ENCODE data around the gene TNIK. TPM values are rescaled to one million over a fixed set of nuclear protein-coding genes. Genes with fewer than 3 reads are reported as not detected.

The TNIK gene
- total RNA-seq, 1 experiment from 2014 or later: 5.5 TPM

DNA sequence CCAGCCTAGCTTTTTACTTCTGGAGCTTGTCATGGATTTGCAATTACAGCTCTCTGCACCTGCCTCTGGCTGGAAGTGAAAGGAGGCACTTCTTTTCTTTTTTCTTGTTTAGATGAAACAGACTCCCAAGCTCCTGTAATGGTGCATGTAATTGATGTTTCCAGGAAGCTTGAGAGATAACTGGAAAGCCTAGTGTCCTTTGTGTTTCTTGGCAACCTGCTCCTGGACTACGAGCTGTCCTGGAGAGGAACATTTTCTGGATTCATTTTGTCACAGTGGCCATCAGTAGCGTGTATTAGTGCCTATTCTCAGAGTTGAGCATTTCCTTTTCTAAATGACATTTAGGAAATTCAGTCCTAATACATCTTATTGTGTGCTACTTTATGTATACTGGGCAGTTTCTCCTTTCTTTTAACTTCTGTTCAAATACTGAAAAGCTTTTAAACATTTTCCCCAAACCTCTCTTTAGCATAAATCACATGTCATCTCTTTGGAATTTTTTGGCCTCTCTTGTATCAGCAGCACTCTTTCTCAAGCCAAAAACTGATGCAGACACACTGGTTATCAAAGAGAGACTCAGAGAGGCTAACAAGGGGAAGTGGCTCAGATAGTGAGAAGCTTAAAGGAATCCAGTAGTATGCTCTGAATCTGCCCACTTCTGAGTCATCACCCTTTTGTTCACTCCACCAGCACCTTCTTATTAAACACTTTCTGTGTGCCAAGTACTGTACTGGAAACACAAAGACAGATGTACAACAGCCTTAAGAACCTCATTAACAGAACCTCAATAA is 371.0 kb downstream of the TNIK start:
- DNase-seq (ENCODE audit: low spot score): peak; percentile 58

GRCh38 chr3:171088496-171088895 is 371.7 kb downstream of the TNIK start:
- no peak for DNase-seq (ENCODE audit: low spot score)

- no peak for DNase-seq (ENCODE audit: low spot score)
Measured at GRCh38 chr3:171086914-171087313, 373.3 kb downstream of the TNIK start.

DNA sequence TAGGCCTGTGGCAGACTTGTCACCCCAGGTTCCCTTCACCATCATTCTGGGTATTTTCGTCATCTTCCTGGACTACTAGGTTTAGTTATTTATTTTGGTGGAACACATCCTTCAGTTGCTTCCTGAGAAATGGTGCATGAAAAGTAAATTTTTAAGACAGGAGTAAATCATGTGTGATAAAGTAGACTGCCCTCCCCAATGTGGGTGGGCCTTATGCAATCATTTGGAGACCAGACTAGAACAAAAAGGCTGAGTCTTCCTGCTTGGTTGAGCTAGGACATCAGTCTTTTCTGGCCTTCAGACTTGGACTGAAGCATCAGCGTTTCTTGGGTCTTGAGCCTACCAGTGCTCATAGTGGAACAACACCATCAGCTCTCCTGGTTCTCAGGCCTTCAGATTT is 382.9 kb downstream of the TNIK start:
- DNase-seq (ENCODE audit: low spot score): no peak

DNA sequence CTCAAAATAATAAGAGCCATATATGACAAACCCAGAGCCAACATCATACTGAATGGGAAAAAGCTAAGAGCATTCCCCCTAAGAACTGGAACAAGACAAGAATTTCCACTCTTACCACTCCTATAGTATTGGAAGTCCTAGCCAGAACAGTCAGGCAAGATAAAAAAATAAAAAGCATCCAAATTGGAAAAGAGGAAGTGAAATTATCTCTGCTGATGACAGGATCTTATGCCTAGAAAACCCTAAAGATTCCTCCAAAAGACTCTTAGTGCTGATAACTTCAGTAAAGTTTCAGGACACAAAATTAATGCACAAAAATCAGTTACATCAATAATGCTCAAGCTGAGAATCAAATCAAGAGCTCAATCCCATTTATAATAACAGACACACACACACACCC is 387.8 kb downstream of the TNIK start:
- no peak for DNase-seq (ENCODE audit: low spot score)

GRCh38 chr3:171068658-171069057 is 391.5 kb downstream of the TNIK start:
- no peak for DNase-seq (ENCODE audit: low spot score)

GRCh38 chr3:171066206-171066605 is 394.0 kb downstream of the TNIK start:
- no peak for DNase-seq (ENCODE audit: low spot score)

DNA sequence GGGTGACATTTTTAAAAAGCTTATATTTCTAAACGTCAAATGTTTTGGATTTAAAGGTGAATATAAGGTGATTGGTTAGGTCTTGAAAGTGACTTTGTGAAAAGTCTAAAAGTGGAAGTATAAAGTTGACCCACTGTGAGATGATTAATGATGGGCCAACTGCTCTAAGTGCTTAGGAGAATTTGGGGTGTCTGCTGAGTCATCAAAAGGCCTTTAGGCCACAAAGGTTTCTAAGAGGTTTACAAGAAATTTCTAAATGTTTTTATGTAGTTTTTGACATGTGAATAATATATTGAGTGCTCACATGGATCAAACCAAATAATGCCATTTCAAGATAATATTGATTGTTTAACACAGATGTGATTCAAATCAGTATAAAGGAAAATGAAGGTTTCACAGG is 394.5 kb downstream of the TNIK start:
- no peak for DNase-seq (ENCODE audit: low spot score)

- DNase-seq (ENCODE audit: low spot score): no peak
Measured at GRCh38 chr3:171064461-171064860, 395.7 kb downstream of the TNIK start.

GRCh38 chr3:171061749-171062148 is 398.5 kb downstream of the TNIK start:
- no peak for DNase-seq (ENCODE audit: low spot score)

DNA sequence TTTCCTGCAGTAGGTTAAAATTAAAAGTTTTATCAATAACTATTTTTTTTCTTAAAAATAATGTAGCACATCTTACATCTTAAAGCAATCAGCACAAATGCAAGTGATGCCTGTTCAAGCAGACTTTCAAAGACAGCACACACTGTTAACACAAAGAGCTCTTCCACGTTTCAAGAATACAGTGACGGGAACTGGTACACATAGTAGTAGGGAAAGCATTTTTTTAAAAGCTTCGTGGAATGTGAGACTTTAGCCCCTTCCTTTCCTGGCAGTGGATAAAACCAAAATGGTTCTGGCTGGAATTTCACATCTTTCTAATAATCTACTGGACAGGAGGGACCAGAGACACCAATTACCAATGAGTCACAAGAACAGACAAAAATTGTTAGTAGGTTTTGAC is 400.2 kb downstream of the TNIK start:
- DNase-seq (ENCODE audit: low spot score): no peak

GRCh38 chr3:171058873-171059603 is 401.2 kb downstream of the TNIK start:
- no peak for DNase-seq (ENCODE audit: low spot score)

GRCh38 chr3:171058058-171058457 is 402.1 kb downstream of the TNIK start:
- DNase-seq (ENCODE audit: low spot score): no peak

DNA sequence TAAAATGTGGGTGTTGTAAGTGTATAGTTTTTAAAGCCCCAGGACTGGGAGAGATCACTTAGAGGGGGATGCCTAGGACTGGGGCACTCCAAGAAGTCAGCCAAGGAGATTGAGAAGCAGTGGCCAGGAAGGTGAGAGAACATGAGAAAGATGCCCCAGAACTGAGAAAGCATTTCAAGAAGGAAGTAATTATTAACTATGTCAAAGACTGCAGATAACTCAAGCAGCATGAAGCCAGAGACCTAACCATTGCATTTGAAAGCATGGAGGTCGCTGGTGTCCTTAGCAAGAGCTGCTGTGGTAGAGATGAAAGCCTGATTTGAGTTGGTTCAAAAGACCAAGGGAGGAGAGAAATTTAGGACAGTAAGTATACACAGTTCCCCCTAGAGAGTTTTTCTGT is 403.1 kb downstream of the TNIK start:
- DNase-seq (ENCODE audit: low spot score): no peak

DNA sequence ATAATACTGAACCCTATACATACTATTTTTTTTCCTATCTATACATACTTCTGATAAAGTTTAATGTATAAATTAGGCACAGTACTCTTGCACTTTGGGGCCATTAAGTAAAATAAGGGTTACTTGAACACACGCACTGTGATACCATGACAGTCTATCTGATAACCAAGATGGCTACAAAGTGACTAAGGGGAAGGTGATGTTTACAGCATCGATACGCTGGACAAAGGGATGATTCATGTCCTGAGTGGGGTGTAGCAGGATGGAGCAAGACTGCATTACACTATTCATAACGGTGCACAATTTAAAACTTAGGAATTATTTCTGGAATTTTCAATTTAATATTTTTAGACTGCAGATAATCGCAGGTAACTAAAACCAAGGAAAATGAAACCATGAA is 403.7 kb downstream of the TNIK start:
- no peak for DNase-seq (ENCODE audit: low spot score)

- no peak for DNase-seq (ENCODE audit: low spot score)
Measured at GRCh38 chr3:171055336-171056178, 404.6 kb downstream of the TNIK start.

DNA sequence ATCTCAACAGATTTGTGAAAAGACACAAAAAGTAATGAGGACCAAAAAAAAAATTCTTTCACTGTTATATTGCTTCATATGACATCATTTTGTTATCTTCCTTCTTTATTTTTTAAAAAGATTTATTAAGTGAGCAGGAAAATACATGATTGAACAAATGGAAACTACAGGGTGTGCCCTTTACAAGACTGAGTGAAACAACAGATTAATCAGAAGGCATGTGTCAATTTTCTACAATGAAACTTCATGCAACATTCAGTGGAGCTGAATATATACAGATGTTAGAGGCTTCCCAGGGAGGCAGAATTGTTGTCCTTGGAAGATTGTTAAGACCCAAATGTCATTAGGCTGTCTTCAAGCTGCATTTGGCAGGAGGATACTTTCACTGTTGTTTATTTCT is 405.3 kb downstream of the TNIK start:
- no peak for DNase-seq (ENCODE audit: low spot score)

DNA sequence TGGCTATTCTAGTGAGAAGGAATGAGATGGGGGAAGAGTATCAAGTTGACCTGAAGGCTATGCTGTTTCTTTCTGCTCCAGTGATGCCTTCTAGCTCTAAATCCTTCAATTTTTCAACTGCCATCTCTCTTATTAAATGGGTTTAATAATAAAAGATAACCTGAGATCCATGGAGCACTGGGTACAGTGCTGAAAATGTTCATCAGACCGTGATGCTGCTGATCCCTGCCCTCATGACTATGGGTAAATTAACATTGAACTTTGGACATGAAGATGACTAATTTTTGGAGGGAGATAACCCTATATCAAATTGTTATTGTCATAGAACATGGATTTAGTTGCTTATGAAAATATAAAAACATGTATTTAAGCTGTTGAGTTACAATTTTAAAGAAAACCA is 406.0 kb downstream of the TNIK start:
- DNase-seq (ENCODE audit: low spot score): no peak

DNA sequence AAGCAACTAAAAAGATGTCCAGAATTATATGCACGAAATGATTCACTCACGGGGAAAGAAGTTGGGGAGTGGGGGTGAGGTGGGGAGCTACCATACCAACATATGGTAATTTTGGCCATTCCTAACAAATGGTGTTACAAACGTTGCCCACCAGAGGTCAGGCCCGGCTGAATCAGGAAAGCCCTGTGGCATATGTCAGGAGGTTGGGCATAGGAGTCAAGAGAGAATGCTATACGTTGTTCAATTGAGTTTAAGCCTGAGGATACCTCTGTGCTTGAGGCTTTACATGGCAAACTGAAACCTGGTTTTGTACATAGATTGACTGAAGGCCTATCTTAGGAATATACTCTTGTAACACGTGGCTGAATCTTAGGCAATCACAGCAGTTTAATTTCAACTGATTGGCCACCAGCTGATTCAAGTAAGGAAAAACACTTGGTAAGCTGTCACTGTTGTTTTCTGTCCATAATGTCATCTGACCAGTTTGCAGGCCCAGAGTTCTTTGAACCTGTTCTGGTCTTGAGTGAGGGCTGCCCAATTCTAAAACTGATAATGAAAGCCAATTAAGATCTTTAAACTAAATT is 410.3 kb downstream of the TNIK start:
- DNase-seq (ENCODE audit: low spot score): peak; percentile 67

DNA sequence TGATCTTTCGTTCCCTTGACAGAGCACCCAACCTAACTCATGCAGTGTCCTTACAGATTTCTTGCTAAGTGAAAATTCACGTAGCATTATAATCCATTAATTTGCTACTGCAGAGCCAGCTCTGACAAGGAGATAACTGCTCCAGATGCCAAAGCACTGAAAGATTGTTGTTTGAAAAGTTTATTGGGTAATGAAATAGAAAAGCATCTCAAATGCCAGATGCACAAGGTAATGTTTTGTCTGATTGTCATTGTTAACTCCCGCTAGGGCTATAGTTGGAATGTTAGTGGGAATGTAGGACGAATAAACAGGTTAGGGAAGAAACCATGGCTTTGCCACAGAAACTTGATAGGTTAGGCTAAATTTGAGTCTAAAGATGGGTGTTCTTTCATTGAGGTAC is 413.4 kb downstream of the TNIK start:
- DNase-seq (ENCODE audit: low spot score): no peak

- no peak for DNase-seq (ENCODE audit: low spot score)
Measured at GRCh38 chr3:171044835-171045793, 415.1 kb downstream of the TNIK start.

Measured in H4 (cell line).